Keratinocyte (primary cell): Measurements from ENCODE around the gene TPBGL.

Source experiments
- EZH2 ChIP-seq: IDR thresholded peaks from one replicate; pipeline ENCODE4 v1.6.1; 2012; ENCODE audit warnings: inconsistent platforms, mild to moderate bottlenecking, low read length, moderate library complexity
- TF ChIP-seq, protein P1 (sequence below), 3 experiments: IDR thresholded peaks in 1 of 3; conservative IDR thresholded peaks in 1 of 3; optimal IDR thresholded peaks in 1 of 3; 2 replicates in 2 of 3; 3 replicates in 1 of 3; pipeline versions ENCODE3 to v1.5.1; 2011; ENCODE audit warnings: low read length in 3 of 3, mild to moderate bottlenecking in 3 of 3, moderate library complexity in 2 of 3, control low read depth in 1 of 3, inconsistent platforms in 1 of 3; ENCODE audit not compliant: insufficient read depth in 2 of 3; ENCODE audit errors: extremely low read depth in 1 of 3

DNA sequence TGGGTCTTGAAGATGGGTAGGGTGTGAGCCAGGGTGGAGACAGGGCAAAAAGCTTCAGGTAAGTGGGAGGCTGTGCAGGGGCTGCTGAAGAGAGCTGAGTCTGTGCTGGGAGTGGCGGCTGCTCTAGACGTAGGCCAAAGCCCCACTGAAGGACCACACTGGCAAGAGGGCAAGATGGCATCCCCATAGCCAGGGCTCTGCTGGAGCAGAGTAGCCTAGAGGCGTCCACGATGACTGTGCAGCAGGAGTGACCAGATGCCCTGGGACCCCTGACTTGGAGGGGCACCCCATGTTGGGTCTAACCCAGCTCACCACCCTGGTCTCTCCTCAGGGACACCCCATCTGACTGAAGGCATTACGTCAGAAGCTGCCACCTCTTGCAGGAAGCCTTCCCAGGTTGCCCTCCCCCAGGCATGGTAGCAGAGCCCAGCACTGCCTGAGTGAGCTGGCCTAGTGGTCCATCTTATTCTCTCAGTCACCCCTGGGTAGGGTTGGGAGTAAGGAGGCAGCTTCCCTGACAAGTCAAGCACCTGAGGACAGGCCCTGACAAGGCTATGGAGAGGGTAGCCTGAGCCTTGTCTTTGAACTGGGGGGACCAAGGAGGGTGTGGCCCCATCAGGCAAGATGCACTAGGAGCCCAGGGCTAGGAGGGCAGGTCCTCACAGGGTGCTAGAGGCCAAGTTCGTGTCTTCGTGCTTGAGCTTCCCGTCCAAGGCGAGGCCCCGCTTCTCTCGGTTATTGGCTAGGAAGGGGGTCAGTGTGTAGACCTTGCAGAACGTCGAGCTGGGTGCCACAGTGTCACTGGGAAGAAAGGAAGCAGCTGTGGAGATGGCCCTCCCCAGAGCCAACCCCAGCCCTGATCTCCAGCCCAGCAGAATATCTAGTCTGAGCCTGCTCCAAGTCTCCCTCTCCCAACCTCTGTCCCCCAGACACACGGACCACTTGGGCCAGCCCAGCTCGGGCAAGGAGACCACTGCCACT is 33.1 kb downstream of the TPBGL start:
- TF ChIP-seq, protein P1, sequence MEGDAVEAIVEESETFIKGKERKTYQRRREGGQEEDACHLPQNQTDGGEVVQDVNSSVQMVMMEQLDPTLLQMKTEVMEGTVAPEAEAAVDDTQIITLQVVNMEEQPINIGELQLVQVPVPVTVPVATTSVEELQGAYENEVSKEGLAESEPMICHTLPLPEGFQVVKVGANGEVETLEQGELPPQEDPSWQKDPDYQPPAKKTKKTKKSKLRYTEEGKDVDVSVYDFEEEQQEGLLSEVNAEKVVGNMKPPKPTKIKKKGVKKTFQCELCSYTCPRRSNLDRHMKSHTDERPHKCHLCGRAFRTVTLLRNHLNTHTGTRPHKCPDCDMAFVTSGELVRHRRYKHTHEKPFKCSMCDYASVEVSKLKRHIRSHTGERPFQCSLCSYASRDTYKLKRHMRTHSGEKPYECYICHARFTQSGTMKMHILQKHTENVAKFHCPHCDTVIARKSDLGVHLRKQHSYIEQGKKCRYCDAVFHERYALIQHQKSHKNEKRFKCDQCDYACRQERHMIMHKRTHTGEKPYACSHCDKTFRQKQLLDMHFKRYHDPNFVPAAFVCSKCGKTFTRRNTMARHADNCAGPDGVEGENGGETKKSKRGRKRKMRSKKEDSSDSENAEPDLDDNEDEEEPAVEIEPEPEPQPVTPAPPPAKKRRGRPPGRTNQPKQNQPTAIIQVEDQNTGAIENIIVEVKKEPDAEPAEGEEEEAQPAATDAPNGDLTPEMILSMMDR (optimal IDR thresholded peaks at IDR 0.05 in 1 of 3, IDR thresholded peaks at IDR 0.05 in 1 of 3, conservative IDR thresholded peaks at IDR 0.05 in 1 of 3; ENCODE audit: extremely low read depth in 1 of 3, insufficient read depth in 2 of 3, low read length in 3 of 3): no peak
- no peak for TF ChIP-seq EZH2
